SW480 (cell line): ENCODE data around the gene PDXDC1.
"Not testable (repeated sequence)": the region's sequence is repeated elsewhere in the genome, so short reads cannot be mapped to it uniquely, and the experiment has no call there.

ENCODE experiments used
- DNase-seq: peaks from one replicate; pipeline ENCODE4 v3.0.0-alpha.2; 2016; ENCODE audit warnings: low spot score

PDXDC1 gene

GRCh38 chr16:14974656-14975417 lies at the start of gene PDXDC1:
TSS of gene PDXDC1 (plus strand) at chr16:14975026. CDS start at chr16:14975200, 174 bp downstream.
- DNase-seq: peak; percentile 95

- not testable (repeated sequence) for DNase-seq
These were observed 46.6 kb upstream of the PDXDC1 start for GRCh38 chr16:14928064-14928714.

GRCh38 chr16:14929176-14929575 lies 45.6 kb upstream of the PDXDC1 start:
- DNase-seq: not testable (repeated sequence)

- not testable (repeated sequence) for DNase-seq
These were observed 44.6 kb upstream of the PDXDC1 start for GRCh38 chr16:14930246-14930645.

- DNase-seq: not testable (repeated sequence)
These were observed 43.9 kb upstream of the PDXDC1 start for GRCh38 chr16:14930971-14931370.

- not testable (repeated sequence) for DNase-seq
These were observed 42.0 kb upstream of the PDXDC1 start for GRCh38 chr16:14932581-14933375.

- not testable (repeated sequence) for DNase-seq
These were observed 37.7 kb upstream of the PDXDC1 start, which contains the start of gene NPIPA1 for GRCh38 chr16:14937143-14937542. TSS of gene NPIPA1 (plus strand) at chr16:14937443. CDS start at chr16:14937443, 0 bp downstream.

GRCh38 chr16:14937994-14938393 lies 36.8 kb upstream of the PDXDC1 start:
- DNase-seq: not testable (repeated sequence)

GRCh38 chr16:14942686-14943085 lies 32.1 kb upstream of the PDXDC1 start:
- DNase-seq: not testable (repeated sequence)

- no peak for DNase-seq
These were observed 19.1 kb upstream of the PDXDC1 start for GRCh38 chr16:14955546-14956231.

GRCh38 chr16:14957576-14958322 lies 17.1 kb upstream of the PDXDC1 start:
- DNase-seq: no peak

GRCh38 chr16:14958323-14958600 lies 16.6 kb upstream of the PDXDC1 start:
- no peak for DNase-seq

- DNase-seq: no peak
These were observed 15.9 kb upstream of the PDXDC1 start for GRCh38 chr16:14958970-14959369.

GRCh38 chr16:14961405-14962186 lies 13.2 kb upstream of the PDXDC1 start:
- DNase-seq: no peak

- no peak for DNase-seq
These were observed 11.3 kb upstream of the PDXDC1 start for GRCh38 chr16:14963281-14964173.

- no peak for DNase-seq
These were observed 9.5 kb upstream of the PDXDC1 start for GRCh38 chr16:14965328-14965727.

GRCh38 chr16:14969795-14970194 lies 5.0 kb upstream of the PDXDC1 start:
- not testable (repeated sequence) for DNase-seq

- not testable (repeated sequence) for DNase-seq
These were observed 3.1 kb upstream of the PDXDC1 start for GRCh38 chr16:14971621-14972228.

GRCh38 chr16:14973785-14974322 lies 972 bp upstream of the PDXDC1 start:
- DNase-seq: not testable (repeated sequence)
